ENCODE measurements around the gene LMCD1.

The LMCD1 gene

DNA sequence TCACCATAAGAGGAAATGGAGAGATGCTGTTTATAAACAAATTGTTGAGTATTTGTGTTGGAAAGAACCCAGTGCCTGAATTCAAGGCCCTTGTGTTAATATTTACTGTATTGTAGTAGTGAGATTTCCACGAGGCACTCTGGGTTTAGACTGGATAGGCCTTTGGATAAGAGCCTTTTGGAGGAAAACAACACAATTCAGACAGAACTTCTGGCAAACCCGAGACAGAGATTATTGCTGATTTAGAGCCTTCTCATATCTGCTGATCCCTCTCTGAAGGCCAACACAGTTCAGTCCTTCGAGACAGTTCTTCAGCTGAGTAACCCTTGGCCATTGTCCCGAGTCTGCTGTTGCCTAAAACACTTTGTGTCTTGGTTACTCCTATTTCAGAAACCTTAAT is 55.7 kb downstream of the LMCD1 start:
- TF ChIP-seq, protein P1, sequence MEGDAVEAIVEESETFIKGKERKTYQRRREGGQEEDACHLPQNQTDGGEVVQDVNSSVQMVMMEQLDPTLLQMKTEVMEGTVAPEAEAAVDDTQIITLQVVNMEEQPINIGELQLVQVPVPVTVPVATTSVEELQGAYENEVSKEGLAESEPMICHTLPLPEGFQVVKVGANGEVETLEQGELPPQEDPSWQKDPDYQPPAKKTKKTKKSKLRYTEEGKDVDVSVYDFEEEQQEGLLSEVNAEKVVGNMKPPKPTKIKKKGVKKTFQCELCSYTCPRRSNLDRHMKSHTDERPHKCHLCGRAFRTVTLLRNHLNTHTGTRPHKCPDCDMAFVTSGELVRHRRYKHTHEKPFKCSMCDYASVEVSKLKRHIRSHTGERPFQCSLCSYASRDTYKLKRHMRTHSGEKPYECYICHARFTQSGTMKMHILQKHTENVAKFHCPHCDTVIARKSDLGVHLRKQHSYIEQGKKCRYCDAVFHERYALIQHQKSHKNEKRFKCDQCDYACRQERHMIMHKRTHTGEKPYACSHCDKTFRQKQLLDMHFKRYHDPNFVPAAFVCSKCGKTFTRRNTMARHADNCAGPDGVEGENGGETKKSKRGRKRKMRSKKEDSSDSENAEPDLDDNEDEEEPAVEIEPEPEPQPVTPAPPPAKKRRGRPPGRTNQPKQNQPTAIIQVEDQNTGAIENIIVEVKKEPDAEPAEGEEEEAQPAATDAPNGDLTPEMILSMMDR (conservative IDR thresholded peaks at IDR 0.05; ENCODE audit: low read depth, low read length), result no peak
- no peak overlapping the region for H3K4me3 ChIP-seq (ENCODE audit: low read length)
- DNase-seq (ENCODE audit: low read depth), result no peak

DNA sequence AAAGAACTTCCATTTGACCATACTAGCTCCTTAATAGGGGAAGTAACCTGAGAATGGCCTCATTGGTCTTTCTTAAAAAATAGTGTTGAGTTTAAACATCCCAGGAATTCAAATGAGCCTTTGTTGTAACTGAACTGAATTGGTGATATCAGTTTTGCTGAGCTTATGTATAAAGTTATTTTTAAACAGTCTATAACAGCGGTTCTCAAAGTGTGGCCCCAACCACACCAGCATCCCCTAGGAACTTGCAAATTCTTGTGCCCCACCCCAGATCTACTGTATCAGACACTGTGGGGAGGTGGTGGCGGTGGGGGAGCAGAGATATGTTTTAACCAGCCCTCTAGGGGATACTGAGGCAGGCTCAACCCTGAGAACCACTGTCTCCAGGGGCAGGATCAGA is 57.0 kb downstream of the LMCD1 start:
- TF ChIP-seq, protein P1 (conservative IDR thresholded peaks at IDR 0.05; ENCODE audit: low read depth, low read length), result no peak
- no peak for DNase-seq (ENCODE audit: low read depth)
- no peak overlapping the region for H3K4me3 ChIP-seq (ENCODE audit: low read length)

DNA sequence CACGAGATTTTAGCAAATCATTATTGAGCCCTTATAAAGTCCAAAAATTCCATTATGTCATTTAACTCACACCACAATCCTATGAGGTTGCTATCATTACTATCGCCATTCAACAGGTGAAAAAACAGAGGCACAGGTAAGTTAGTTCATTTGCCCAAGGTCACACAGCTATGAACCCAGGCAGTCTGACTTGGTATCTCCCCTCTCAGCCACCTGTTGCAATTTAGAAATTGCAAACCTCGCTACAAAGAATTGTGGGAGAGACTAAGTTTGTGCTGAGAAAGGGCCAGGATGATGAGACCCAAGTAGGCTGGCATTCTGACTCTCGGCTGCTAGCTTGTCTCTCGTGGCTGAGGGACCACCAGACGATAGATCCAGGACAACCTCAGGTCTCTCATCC is 57.7 kb downstream of the LMCD1 start:
- TF ChIP-seq, protein P1 (conservative IDR thresholded peaks at IDR 0.05; ENCODE audit: low read depth, low read length), result no peak
- no peak overlapping the region for H3K4me3 ChIP-seq (ENCODE audit: low read length)
- DNase-seq (ENCODE audit: low read depth), result no peak

DNA sequence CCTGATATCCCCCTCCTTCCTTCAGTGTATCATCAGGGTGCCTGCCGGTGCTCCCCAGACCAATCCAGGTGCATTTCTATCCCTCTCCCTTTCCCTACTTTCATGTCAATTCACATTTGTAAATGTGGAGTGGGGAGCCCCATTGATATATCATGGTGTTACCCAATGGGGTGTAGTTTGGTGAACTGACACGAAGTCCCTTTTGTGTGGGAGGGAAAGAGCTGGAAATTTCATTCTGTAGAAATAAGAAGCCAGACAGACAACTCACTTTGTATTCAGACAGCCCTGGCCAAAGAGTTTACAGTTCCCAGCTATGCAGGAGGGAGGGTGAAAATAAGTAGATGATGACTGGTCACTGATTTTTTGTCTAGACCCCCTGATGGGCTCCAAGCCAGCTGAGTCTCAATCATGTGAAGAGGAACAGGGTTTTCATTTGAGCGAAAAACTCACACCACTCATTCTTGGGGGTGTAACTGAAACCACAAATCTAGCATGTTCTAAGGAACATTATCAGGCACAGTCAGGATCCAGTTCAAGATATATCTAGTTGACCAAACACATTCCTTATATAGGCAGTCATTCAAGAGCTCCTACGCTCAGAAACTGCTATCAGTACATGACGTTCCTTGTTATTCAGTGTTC is 58.9 kb downstream of the LMCD1 start:
- TF ChIP-seq, protein P1 (conservative IDR thresholded peaks at IDR 0.05; ENCODE audit: low read depth, low read length), result no peak
- DNase-seq (ENCODE audit: low read depth), result peak; percentile 44
- H3K4me3 ChIP-seq (ENCODE audit: low read length), result no peak overlapping the region

DNA sequence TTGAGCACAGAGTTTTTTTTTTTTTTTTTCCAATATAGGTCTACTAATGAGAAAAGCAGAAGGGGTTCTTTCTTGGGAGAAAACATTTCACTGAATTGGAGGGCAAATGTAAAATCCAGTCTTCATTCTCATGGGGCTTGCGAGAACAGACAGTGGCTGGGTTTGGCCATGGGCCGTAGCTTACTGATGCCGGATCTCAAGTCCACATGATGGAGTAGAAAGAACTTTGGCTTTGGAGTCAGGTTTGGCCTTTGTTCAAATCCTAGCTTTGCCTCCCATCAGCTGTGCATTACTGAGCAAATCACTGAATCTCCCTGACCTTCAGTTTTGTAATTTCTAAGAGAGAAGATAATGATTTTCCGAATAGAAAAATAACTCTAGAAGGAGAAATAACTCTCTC is 59.7 kb downstream of the LMCD1 start:
- no peak overlapping the region for H3K4me3 ChIP-seq (ENCODE audit: low read length)
- no peak for DNase-seq (ENCODE audit: low read depth)
- TF ChIP-seq, protein P1 (conservative IDR thresholded peaks at IDR 0.05; ENCODE audit: low read depth, low read length), result no peak

DNA sequence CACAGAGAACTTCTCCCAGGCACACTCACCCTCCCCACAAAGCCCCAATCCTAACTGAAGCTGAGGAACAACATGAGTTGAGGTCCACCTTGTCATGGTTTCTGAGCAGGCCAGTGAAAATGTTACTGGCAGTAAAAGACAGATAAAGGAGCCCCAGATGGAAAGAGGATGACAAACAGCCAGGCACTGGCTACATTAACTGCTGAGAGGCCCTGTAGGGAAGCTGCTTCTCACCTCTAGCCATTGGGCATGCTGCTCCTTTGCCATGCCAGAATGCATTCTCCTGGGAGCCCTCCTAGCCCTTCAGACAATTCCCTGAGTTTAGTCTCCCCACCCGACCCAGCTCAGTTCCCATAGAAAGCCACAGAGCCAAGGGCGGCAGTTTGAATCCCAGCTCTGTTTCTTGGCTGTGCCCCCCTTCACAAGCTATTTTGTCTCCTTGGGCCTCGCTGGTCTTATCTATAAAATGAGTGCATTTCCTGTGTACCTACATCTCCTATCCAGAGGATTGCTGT is 60.5 kb downstream of the LMCD1 start:
- TF ChIP-seq, protein P1 (conservative IDR thresholded peaks at IDR 0.05; ENCODE audit: low read depth, low read length), result no peak
- H3K4me3 ChIP-seq (ENCODE audit: low read length), result no peak overlapping the region
- no peak for DNase-seq (ENCODE audit: low read depth)

DNA sequence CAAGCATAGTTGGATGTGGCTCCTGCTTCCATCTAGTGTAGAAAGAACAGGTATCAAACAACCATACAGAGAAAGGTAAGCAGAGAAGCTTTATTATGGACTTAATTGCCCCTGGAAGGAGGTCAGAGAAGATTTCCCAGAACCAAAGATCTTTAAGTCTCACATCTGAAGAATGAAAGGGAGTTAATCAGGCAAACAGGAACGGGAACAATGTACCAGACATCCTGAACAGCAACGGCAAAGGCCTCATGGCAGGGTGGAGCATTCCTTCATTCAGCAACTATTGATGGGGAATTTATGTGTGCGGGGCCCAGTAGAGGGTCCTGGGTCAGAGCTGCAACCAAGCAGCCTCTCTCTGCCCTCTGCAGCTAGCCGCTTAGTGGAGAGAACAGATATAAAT is 61.5 kb downstream of the LMCD1 start:
- TF ChIP-seq, protein P1 (conservative IDR thresholded peaks at IDR 0.05; ENCODE audit: low read depth, low read length), result no peak
- no peak overlapping the region for H3K4me3 ChIP-seq (ENCODE audit: low read length)
- DNase-seq (ENCODE audit: low read depth), result no peak
